GM23338 (cell line): ENCODE measurements around the gene BCAS3. TPM values are rescaled to one million over a fixed set of nuclear protein-coding genes. Genes with fewer than 3 reads are reported as not detected.

Experiments used
- ATAC-seq: fragments of 200-7000 bp; cut with Tn5 transposase; 3 replicates; pipeline ENCODE4 v1.9.1; 2020
- DNase-seq: peaks from one replicate; pipeline ENCODE4 v3.0.0-alpha.2; 2015; ENCODE audit warnings: low spot score
- H2AFZ ChIP-seq: fragments of 200-600 bp; sonication (generic); 2 replicates; pipeline ENCODE4 v1.8.0; 2016; ENCODE audit warnings: antibody characterized with exemption, mild to moderate bottlenecking, moderate library complexity
- H3F3A ChIP-seq: fragments of 200-600 bp; sonication (generic); replicated peaks from 2 replicates; pipeline ENCODE4 v1.8.0; 2017; ENCODE audit warnings: antibody characterized with exemption, mixed run types, low read depth
- H3K27ac ChIP-seq: fragments of 200-600 bp; sonication (generic); 2 replicates; pipeline ENCODE4 v1.6.1; 2016; ENCODE audit warnings: low read depth
- H3K27me3 ChIP-seq: fragments of 200-600 bp; sonication (generic); 2 replicates; pipeline ENCODE4 v1.8.0; 2016; ENCODE audit warnings: mild to moderate bottlenecking, mixed run types, moderate library complexity; ENCODE audit not compliant: insufficient read depth
- H3K36me3 ChIP-seq: fragments of 200-600 bp; sonication (generic); 2 replicates; pipeline ENCODE4 v1.8.0; 2016; ENCODE audit warnings: mild to moderate bottlenecking; ENCODE audit not compliant: insufficient read depth
- H3K4me1 ChIP-seq: fragments of 200-600 bp; sonication (generic); 2 replicates; pipeline ENCODE4 v1.8.0; 2016; ENCODE audit warnings: mild to moderate bottlenecking, moderate library complexity; ENCODE audit not compliant: insufficient read depth
- H3K4me2 ChIP-seq: fragments of 200-600 bp; sonication (generic); 2 replicates; pipeline ENCODE4 v1.7.1; 2017; ENCODE audit warnings: mixed run types
- H3K4me3 ChIP-seq: fragments of 200-600 bp; sonication (generic); 2 replicates; pipeline ENCODE4 v1.6.1; 2016; ENCODE audit warnings: mixed run types
- H3K79me2 ChIP-seq: fragments of 200-600 bp; sonication (generic); replicated peaks from 2 replicates; pipeline ENCODE4 v1.8.0; 2017; ENCODE audit warnings: mild to moderate bottlenecking; ENCODE audit not compliant: insufficient read depth
- H3K9me2 ChIP-seq: fragments of 200-600 bp; sonication (generic); 2 replicates; pipeline ENCODE4 v1.8.0; 2017; ENCODE audit not compliant: insufficient read depth
- H4K20me1 ChIP-seq: fragments of 200-600 bp; sonication (generic); replicated peaks from 2 replicates; pipeline ENCODE4 v1.8.0; 2017; ENCODE audit warnings: mild to moderate bottlenecking; ENCODE audit not compliant: insufficient read depth
- H3K27ac Mint-ChIP-seq: 2 replicates; pipeline ENCODE4 v1.8.0; 2020; ENCODE audit warnings: inconsistent platforms, mild to moderate bottlenecking, moderate library complexity, mixed read lengths
- H3K27me3 Mint-ChIP-seq: 3 replicates; pipeline ENCODE4 v1.8.0; 2022; ENCODE audit warnings: low read depth, mild to moderate bottlenecking, moderate library complexity, mixed read lengths, inconsistent platforms; ENCODE audit not compliant: insufficient read depth, poor library complexity
- H3K36me3 Mint-ChIP-seq: 3 replicates; pipeline ENCODE4 v1.8.0; 2021; ENCODE audit warnings: low read depth, mild to moderate bottlenecking, inconsistent platforms, moderate library complexity, mixed read lengths
- H3K4me1 Mint-ChIP-seq: 3 replicates; pipeline ENCODE4 v1.8.0; 2020; ENCODE audit warnings: mild to moderate bottlenecking, inconsistent platforms, mixed read lengths
- H3K4me3 Mint-ChIP-seq: 3 replicates; pipeline ENCODE4 v1.8.0; 2021; ENCODE audit warnings: moderate library complexity, mild to moderate bottlenecking, inconsistent platforms, mixed read lengths
- H3K9me3 Mint-ChIP-seq: 3 replicates; pipeline ENCODE4 v1.8.0; 2020; ENCODE audit warnings: moderate library complexity, mild to moderate bottlenecking, inconsistent platforms, mixed read lengths
- CREB1 ChIP-seq: fragments of 250-450 bp; sonication (Bioruptor Pico); IDR thresholded peaks from 2 replicates; pipeline ENCODE4 v1.5.0; 2020; ENCODE audit warnings: low read depth, mild to moderate bottlenecking, moderate library complexity
- EZH2phosphoT487 ChIP-seq: fragments of 200-600 bp; sonication (generic); IDR thresholded peaks from one replicate; pipeline ENCODE4 v1.8.1; 2018; ENCODE audit warnings: antibody characterized with exemption; ENCODE audit not compliant: unreplicated experiment
- STAT1 ChIP-seq: IDR thresholded peaks from one replicate; pipeline ENCODE4 v1.6.1; 2016; ENCODE audit warnings: antibody characterized with exemption; ENCODE audit not compliant: unreplicated experiment
- polyA plus RNA-seq: library from polyadenylated mRNA; unstranded; fragments of >200 nt; fragmentation: Nextera tagmentation; extraction: Ambion mirVana; gene quantifications from 2 replicates; pipeline ENCODE4 v1.2.1, GENCODE V29; 2016
- total RNA-seq: library from RNA; depleted of rRNA; stranded (reverse); fragments of >200 nt; shearing (Covaris generic); gene quantifications from 2 replicates; pipeline ENCODE4 v1.2.3, GENCODE V29; 2014
- TF ChIP-seq, protein P1 (sequence below): IDR thresholded peaks from 2 replicates; pipeline ENCODE4 v1.6.1; 2016; ENCODE audit warnings: antibody characterized with exemption
- TF ChIP-seq, protein P2 (sequence below): IDR thresholded peaks from one replicate; pipeline ENCODE4 v1.6.1; 2018; ENCODE audit warnings: antibody characterized with exemption; ENCODE audit not compliant: unreplicated experiment
- TF ChIP-seq, protein P3 (sequence below), 2 experiments: fragments of 200-600 bp in 1 of 2; sonication (generic) in 1 of 2; conservative IDR thresholded peaks; 2 replicates each; pipeline versions ENCODE4 v1.5.1 to v1.6.1; 2016 to 2017; ENCODE audit warnings: antibody characterized with exemption in 2 of 2, low read depth in 2 of 2, mild to moderate bottlenecking in 2 of 2, moderate library complexity in 1 of 2
- TF ChIP-seq, protein P4 (sequence below): fragments of 250-450 bp; sonication (Bioruptor Pico); IDR thresholded peaks from 2 replicates; pipeline ENCODE4 v1.5.0; 2020; ENCODE audit warnings: mild to moderate bottlenecking, moderate library complexity

The BCAS3 gene
- total and polyA plus RNA-seq, 2 experiments from 2014 or later: 8.2 to 28.0 TPM

DNA sequence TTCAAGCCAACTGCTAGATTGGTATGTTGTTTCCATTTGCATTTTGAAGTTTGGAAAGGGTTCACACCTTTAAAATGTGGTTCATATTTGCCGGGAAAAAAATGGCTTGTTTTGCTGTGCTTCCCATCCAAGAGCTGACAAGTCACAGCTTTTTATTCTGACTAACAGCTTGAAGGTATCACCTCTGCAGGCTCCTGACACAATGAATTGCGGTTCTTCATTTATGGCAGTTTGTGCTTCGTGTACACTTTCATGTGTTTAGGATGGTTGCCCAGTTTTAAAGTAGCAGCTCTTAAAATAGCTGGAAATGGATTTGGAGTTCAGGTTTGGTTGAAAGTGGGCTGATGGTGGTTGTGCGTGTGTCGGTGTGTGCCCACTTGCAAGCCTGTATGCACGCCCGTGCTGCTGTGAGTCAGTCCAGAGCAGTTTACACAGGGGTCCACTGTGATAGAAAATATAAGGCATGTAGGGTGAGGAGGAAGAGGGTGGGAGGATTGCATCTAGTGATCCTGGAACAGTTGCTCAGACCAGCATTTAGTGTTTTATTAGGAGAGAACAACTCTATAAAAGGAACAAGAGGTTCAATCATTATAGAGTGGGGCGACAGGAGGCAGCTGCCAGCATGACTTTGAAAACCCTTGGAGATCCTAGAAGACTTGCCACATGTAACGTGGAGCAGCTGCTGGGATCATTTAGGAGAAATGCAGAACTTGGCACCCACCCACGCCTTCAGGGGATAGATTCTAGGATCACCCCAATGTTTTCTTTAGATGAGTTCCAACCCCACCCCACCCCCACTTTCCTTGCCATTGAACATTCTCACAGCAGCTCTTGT lies 614.0 kb downstream of the BCAS3 start:
- Histone ChIP-seq H3K27ac (no peak overlapping the region), H2AFZ (no peak overlapping the region), H3K4me2 (no peak overlapping the region), H3K79me2 (no peaks in the 10 kb centered on the region), H3K36me3 (no peaks in the 10 kb centered on the region), H3K4me1 (peaks cover 14% of the 10 kb centered on the region), H3K27me3 (no peaks in the 10 kb centered on the region), H3K9me2 (no peaks in the 10 kb centered on the region), H3K4me3 (no peak overlapping the region), H4K20me1 (no peaks in the 10 kb centered on the region), H3F3A (0 out of 2 replicates have a peak, but pooled peaks cover under 1% of the 10 kb centered on the region)
- TF ChIP-seq EZH2phosphoT487 (no peak), STAT1 (no peak)
- TF ChIP-seq, protein P1, sequence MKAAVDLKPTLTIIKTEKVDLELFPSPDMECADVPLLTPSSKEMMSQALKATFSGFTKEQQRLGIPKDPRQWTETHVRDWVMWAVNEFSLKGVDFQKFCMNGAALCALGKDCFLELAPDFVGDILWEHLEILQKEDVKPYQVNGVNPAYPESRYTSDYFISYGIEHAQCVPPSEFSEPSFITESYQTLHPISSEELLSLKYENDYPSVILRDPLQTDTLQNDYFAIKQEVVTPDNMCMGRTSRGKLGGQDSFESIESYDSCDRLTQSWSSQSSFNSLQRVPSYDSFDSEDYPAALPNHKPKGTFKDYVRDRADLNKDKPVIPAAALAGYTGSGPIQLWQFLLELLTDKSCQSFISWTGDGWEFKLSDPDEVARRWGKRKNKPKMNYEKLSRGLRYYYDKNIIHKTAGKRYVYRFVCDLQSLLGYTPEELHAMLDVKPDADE: no peak
- Mint-ChIP-seq H3K36me3 (no peaks in the 10 kb centered on the region), H3K9me3 (no peaks in the 10 kb centered on the region), H3K4me1 (peaks cover 12% of the 10 kb centered on the region; the same call in 2 of the 3 replicates), H3K27me3 (no peaks in the 10 kb centered on the region), H3K4me3 (no peak overlapping the region), H3K27ac (no peak overlapping the region)
- DNase-seq (no peak), ATAC-seq (no peak)

DNA sequence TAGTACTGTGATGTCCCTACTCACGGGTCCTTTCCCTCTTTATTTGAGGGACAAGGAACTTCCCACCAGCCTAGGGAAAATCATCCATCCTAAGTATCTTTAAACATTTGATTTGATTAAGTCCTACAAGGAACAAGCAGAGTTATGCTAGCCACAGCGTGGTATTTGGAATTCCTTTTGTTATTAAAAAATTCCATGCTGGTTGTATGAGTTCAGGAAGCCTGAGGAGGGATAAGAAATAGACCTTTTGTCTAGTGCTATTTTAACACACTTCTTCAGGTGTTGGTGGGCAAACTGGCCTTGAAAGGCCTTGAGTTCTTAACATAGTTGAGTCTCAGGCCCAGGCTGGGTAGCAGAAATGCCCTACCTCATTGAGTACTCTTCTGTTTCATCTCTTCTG lies 616.6 kb downstream of the BCAS3 start:
- no peaks in the 10 kb centered on the region for H3K36me3 Mint-ChIP-seq
- Histone ChIP-seq H3K27me3 (no peaks in the 10 kb centered on the region), H3K4me2 (no peak overlapping the region)
- TF ChIP-seq STAT1 (no peak), CREB1 (CRISPR knock-in tag) (no peak), EZH2phosphoT487 (no peak)
- TF ChIP-seq, protein P2, sequence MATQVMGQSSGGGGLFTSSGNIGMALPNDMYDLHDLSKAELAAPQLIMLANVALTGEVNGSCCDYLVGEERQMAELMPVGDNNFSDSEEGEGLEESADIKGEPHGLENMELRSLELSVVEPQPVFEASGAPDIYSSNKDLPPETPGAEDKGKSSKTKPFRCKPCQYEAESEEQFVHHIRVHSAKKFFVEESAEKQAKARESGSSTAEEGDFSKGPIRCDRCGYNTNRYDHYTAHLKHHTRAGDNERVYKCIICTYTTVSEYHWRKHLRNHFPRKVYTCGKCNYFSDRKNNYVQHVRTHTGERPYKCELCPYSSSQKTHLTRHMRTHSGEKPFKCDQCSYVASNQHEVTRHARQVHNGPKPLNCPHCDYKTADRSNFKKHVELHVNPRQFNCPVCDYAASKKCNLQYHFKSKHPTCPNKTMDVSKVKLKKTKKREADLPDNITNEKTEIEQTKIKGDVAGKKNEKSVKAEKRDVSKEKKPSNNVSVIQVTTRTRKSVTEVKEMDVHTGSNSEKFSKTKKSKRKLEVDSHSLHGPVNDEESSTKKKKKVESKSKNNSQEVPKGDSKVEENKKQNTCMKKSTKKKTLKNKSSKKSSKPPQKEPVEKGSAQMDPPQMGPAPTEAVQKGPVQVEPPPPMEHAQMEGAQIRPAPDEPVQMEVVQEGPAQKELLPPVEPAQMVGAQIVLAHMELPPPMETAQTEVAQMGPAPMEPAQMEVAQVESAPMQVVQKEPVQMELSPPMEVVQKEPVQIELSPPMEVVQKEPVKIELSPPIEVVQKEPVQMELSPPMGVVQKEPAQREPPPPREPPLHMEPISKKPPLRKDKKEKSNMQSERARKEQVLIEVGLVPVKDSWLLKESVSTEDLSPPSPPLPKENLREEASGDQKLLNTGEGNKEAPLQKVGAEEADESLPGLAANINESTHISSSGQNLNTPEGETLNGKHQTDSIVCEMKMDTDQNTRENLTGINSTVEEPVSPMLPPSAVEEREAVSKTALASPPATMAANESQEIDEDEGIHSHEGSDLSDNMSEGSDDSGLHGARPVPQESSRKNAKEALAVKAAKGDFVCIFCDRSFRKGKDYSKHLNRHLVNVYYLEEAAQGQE: no peak
- TF ChIP-seq, protein P3, sequence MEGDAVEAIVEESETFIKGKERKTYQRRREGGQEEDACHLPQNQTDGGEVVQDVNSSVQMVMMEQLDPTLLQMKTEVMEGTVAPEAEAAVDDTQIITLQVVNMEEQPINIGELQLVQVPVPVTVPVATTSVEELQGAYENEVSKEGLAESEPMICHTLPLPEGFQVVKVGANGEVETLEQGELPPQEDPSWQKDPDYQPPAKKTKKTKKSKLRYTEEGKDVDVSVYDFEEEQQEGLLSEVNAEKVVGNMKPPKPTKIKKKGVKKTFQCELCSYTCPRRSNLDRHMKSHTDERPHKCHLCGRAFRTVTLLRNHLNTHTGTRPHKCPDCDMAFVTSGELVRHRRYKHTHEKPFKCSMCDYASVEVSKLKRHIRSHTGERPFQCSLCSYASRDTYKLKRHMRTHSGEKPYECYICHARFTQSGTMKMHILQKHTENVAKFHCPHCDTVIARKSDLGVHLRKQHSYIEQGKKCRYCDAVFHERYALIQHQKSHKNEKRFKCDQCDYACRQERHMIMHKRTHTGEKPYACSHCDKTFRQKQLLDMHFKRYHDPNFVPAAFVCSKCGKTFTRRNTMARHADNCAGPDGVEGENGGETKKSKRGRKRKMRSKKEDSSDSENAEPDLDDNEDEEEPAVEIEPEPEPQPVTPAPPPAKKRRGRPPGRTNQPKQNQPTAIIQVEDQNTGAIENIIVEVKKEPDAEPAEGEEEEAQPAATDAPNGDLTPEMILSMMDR (conservative IDR thresholded peaks at IDR 0.05; ENCODE audit: low read depth in 2 of 2): no peak
- TF ChIP-seq, protein P4, sequence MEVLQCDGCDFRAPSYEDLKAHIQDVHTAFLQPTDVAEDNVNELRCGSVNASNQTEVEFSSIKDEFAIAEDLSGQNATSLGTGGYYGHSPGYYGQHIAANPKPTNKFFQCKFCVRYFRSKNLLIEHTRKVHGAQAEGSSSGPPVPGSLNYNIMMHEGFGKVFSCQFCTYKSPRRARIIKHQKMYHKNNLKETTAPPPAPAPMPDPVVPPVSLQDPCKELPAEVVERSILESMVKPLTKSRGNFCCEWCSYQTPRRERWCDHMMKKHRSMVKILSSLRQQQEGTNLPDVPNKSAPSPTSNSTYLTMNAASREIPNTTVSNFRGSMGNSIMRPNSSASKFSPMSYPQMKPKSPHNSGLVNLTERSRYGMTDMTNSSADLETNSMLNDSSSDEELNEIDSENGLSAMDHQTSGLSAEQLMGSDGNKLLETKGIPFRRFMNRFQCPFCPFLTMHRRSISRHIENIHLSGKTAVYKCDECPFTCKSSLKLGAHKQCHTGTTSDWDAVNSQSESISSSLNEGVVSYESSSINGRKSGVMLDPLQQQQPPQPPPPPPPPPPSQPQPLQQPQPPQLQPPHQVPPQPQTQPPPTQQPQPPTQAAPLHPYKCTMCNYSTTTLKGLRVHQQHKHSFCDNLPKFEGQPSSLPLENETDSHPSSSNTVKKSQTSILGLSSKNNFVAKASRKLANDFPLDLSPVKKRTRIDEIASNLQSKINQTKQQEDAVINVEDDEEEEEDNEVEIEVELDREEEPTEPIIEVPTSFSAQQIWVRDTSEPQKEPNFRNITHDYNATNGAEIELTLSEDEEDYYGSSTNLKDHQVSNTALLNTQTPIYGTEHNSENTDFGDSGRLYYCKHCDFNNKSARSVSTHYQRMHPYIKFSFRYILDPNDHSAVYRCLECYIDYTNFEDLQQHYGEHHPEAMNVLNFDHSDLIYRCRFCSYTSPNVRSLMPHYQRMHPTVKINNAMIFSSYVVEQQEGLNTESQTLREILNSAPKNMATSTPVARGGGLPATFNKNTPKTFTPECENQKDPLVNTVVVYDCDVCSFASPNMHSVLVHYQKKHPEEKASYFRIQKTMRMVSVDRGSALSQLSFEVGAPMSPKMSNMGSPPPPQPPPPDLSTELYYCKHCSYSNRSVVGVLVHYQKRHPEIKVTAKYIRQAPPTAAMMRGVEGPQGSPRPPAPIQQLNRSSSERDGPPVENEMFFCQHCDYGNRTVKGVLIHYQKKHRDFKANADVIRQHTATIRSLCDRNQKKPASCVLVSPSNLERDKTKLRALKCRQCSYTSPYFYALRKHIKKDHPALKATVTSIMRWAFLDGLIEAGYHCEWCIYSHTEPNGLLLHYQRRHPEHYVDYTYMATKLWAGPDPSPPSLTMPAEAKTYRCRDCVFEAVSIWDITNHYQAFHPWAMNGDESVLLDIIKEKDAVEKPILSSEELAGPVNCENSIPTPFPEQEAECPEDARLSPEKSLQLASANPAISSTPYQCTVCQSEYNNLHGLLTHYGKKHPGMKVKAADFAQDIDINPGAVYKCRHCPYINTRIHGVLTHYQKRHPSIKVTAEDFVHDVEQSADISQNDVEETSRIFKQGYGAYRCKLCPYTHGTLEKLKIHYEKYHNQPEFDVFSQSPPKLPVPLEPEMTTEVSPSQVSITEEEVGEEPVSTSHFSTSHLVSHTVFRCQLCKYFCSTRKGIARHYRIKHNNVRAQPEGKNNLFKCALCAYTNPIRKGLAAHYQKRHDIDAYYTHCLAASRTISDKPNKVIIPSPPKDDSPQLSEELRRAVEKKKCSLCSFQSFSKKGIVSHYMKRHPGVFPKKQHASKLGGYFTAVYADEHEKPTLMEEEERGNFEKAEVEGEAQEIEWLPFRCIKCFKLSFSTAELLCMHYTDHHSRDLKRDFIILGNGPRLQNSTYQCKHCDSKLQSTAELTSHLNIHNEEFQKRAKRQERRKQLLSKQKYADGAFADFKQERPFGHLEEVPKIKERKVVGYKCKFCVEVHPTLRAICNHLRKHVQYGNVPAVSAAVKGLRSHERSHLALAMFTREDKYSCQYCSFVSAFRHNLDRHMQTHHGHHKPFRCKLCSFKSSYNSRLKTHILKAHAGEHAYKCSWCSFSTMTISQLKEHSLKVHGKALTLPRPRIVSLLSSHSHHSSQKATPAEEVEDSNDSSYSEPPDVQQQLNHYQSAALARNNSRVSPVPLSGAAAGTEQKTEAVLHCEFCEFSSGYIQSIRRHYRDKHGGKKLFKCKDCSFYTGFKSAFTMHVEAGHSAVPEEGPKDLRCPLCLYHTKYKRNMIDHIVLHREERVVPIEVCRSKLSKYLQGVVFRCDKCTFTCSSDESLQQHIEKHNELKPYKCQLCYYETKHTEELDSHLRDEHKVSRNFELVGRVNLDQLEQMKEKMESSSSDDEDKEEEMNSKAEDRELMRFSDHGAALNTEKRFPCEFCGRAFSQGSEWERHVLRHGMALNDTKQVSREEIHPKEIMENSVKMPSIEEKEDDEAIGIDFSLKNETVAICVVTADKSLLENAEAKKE (CRISPR knock-in tag): no peak

More for the DNA sequence above, 616.6 kb downstream of the BCAS3 start:
- Mint-ChIP-seq H3K9me3 (no peaks in the 10 kb centered on the region), H3K4me1 (peaks cover 11% of the 10 kb centered on the region; the same call in 2 of the 3 replicates), H3K27ac (no peak overlapping the region), H3K27me3 (no peaks in the 10 kb centered on the region), H3K4me3 (no peak overlapping the region)
- Histone ChIP-seq H4K20me1 (no peaks in the 10 kb centered on the region), H3K27ac (no peak overlapping the region), H3F3A (no peaks in the 10 kb centered on the region), H3K4me3 (no peak overlapping the region), H3K4me1 (0 out of 2 replicates have a peak, but pooled peaks cover 10% of the 10 kb centered on the region), H2AFZ (no peak overlapping the region), H3K9me2 (no peaks in the 10 kb centered on the region), H3K79me2 (no peaks in the 10 kb centered on the region), H3K36me3 (no peaks in the 10 kb centered on the region)
- ATAC-seq (no peak), DNase-seq (no peak)
